H1 (cell line): ENCODE measurements around the gene SMIM1. TPM values are rescaled to one million over a fixed set of nuclear protein-coding genes. Genes with fewer than 3 reads are reported as not detected.

Experiments
- CTCF ChIA-PET: fragments of 300-600 bp; sonication (Branson Sonifier 250); formaldehyde crosslinking; loops from one replicate; lab custom pipeline; 2021; ENCODE audit not compliant: partially characterized antibody; lab: Charles Lee
- POLR2A ChIA-PET: fragments of 300-600 bp; sonication (Branson Sonifier 250); formaldehyde crosslinking; loops from one replicate; lab custom pipeline; 2021; ENCODE audit warnings: inconsistent platforms; ENCODE audit not compliant: partially characterized antibody; lab: Charles Lee
- DNase-seq, 2 experiments: peaks; one replicate each; pipeline versions ENCODE4 v3.0.0 to v3.0.0-alpha.2; 2010 to 2022; ENCODE audit warnings: low spot score in 2 of 2, low read depth in 1 of 2, mixed read lengths in 1 of 2
- FAIRE-seq: peaks from 2 replicates; lab custom pipeline; 2011; peaks lifted over from hg19 to GRCh38; lab: Jason Lieb, UNC
- H2AFZ ChIP-seq: 2 replicates; pipeline ENCODE4 v1.8.1; 2012; ENCODE audit warnings: low read length, inconsistent platforms
- H2AK5ac ChIP-seq: 2 replicates; pipeline ENCODE4 v1.6.1; 2013; ENCODE audit warnings: low read depth, low read length
- H2BK120ac ChIP-seq: replicated peaks from 2 replicates; pipeline ENCODE3; 2013; ENCODE audit warnings: low read depth, low read length, inconsistent platforms
- H2BK12ac ChIP-seq: 2 replicates; pipeline ENCODE4 v1.6.1; 2013; ENCODE audit warnings: low read depth, low read length
- H2BK15ac ChIP-seq: 2 replicates; pipeline ENCODE4 v1.6.1; 2013; ENCODE audit warnings: low read length
- H2BK20ac ChIP-seq: 2 replicates; pipeline ENCODE4 v1.6.1; 2013; ENCODE audit warnings: low read length
- H2BK5ac ChIP-seq: 2 replicates; pipeline ENCODE4 v1.6.1; 2013; ENCODE audit warnings: low read depth, low read length
- H3K14ac ChIP-seq: 2 replicates; pipeline ENCODE4 v1.6.1; 2013; ENCODE audit warnings: inconsistent platforms; ENCODE audit not compliant: insufficient read length
- H3K18ac ChIP-seq: 2 replicates; pipeline ENCODE4 v1.6.1; 2013; ENCODE audit warnings: low read length; ENCODE audit errors: extremely low read depth
- H3K23ac ChIP-seq: 2 replicates; pipeline ENCODE4 v1.6.1; 2013; ENCODE audit warnings: inconsistent platforms; ENCODE audit not compliant: insufficient read length
- H3K23me2 ChIP-seq: 2 replicates; pipeline ENCODE4 v1.6.1; 2013; ENCODE audit warnings: low read depth, low read length
- H3K27ac ChIP-seq: 2 replicates; pipeline ENCODE4 v1.6.1; 2011; ENCODE audit warnings: low read depth, low read length, inconsistent platforms
- H3K27me3 ChIP-seq, 4 experiments: replicated peaks in 1 of 4; 1 replicate in 1 of 4; 2 replicates in 3 of 4; pipeline versions ENCODE4 v1.6.1 to v1.8.1; 2011 to 2013; ENCODE audit warnings: low read length in 3 of 4, mild to moderate bottlenecking in 3 of 4, inconsistent platforms in 2 of 4, mixed read lengths in 2 of 4, moderate library complexity in 1 of 4; ENCODE audit not compliant: control insufficient read depth in 3 of 4, insufficient read depth in 3 of 4; ENCODE audit errors: extremely low read depth in 1 of 4
- H3K36me3 ChIP-seq, 4 experiments: 2 replicates each; pipeline versions ENCODE4 v1.6.1 to v1.8.1; 2011 to 2013; ENCODE audit warnings: mild to moderate bottlenecking in 4 of 4, low read length in 3 of 4, moderate library complexity in 2 of 4, control low read depth in 1 of 4, inconsistent platforms in 1 of 4; ENCODE audit not compliant: insufficient read depth in 4 of 4, control insufficient read depth in 2 of 4
- H3K4ac ChIP-seq: replicated peaks from 2 replicates; pipeline ENCODE3; 2013; ENCODE audit warnings: low read length, low read depth, mixed read lengths, inconsistent platforms; ENCODE audit not compliant: insufficient read length
- H3K4me1 ChIP-seq, 4 experiments: replicated peaks in 1 of 4; 1 replicate in 1 of 4; 2 replicates in 3 of 4; pipeline versions ENCODE4 v1.6.1 to v1.8.1; 2011 to 2013; ENCODE audit warnings: low read length in 3 of 4, inconsistent platforms in 2 of 4, mixed read lengths in 1 of 4; ENCODE audit not compliant: insufficient read depth in 4 of 4, control insufficient read depth in 3 of 4
- H3K4me2 ChIP-seq, 2 experiments: 2 replicates each; pipeline versions ENCODE4 v1.6.1 to v1.8.1; 2011 to 2013; ENCODE audit warnings: low read depth in 2 of 2, low read length in 2 of 2, control low read depth in 1 of 2, inconsistent platforms in 1 of 2, mild to moderate bottlenecking in 1 of 2; ENCODE audit not compliant: insufficient read depth in 1 of 2
- H3K4me3 ChIP-seq, 4 experiments: fragments of 200-600, 300-600 bp in 1 of 4; sonication (generic), shearing (Covaris generic), sonication (Bioruptor Twin) in 1 of 4; 2 replicates each; pipeline versions ENCODE4 v1.5.1 to v1.8.1; 2011 to 2016; ENCODE audit warnings: low read length in 4 of 4, low read depth in 3 of 4, control low read depth in 2 of 4, inconsistent platforms in 2 of 4, mild to moderate bottlenecking in 2 of 4, mixed read lengths in 1 of 4, moderate library complexity in 1 of 4; ENCODE audit not compliant: insufficient read depth in 2 of 4; ENCODE audit errors: extremely low read depth in 1 of 4
- H3K56ac ChIP-seq: replicated peaks from 2 replicates; pipeline ENCODE3; 2013; ENCODE audit warnings: low read depth, mild to moderate bottlenecking, mixed read lengths, low read length, inconsistent platforms; ENCODE audit not compliant: insufficient read length
- H3K79me1 ChIP-seq: 2 replicates; pipeline ENCODE4 v1.6.1; 2013; ENCODE audit warnings: low read depth, low read length, control low read depth
- H3K79me2 ChIP-seq, 2 experiments: 2 replicates each; pipeline versions ENCODE4 v1.6.1 to v1.8.1; 2012 to 2013; ENCODE audit warnings: low read length in 2 of 2, mild to moderate bottlenecking in 2 of 2, inconsistent platforms in 1 of 2; ENCODE audit not compliant: insufficient read depth in 2 of 2, control insufficient read depth in 1 of 2
- H3K9ac ChIP-seq, 4 experiments: replicated peaks in 1 of 4; 1 replicate in 1 of 4; 2 replicates in 3 of 4; pipeline versions ENCODE4 v1.6.1 to v1.8.1; 2011 to 2013; ENCODE audit warnings: low read depth in 3 of 4, low read length in 3 of 4, control low read depth in 2 of 4, mild to moderate bottlenecking in 2 of 4, moderate library complexity in 2 of 4, inconsistent platforms in 1 of 4; ENCODE audit errors: extremely low read depth in 1 of 4
- H3K9me3 ChIP-seq, 2 experiments: 2 replicates each; pipeline versions ENCODE4 v1.6.1 to v1.8.1; 2012 to 2013; ENCODE audit warnings: mild to moderate bottlenecking in 2 of 2, moderate library complexity in 2 of 2, control low read depth in 1 of 2, inconsistent platforms in 1 of 2, low read depth in 1 of 2, low read length in 1 of 2, mixed read lengths in 1 of 2; ENCODE audit not compliant: insufficient read depth in 2 of 2
- H4K20me1 ChIP-seq, 2 experiments: replicated peaks in 1 of 2; 2 replicates each; pipeline versions ENCODE3 to v1.8.1; 2011 to 2013; ENCODE audit warnings: inconsistent platforms in 2 of 2, low read length in 2 of 2, mild to moderate bottlenecking in 1 of 2; ENCODE audit not compliant: insufficient read depth in 2 of 2, control insufficient read depth in 1 of 2
- H4K5ac ChIP-seq: 2 replicates; pipeline ENCODE4 v1.6.1; 2013; ENCODE audit warnings: low read length, low read depth, mixed read lengths, inconsistent platforms; ENCODE audit not compliant: insufficient read length
- H4K8ac ChIP-seq: 2 replicates; pipeline ENCODE4 v1.8.0; 2013; ENCODE audit warnings: mild to moderate bottlenecking, moderate library complexity, low read length, inconsistent platforms; ENCODE audit not compliant: insufficient read depth; ENCODE audit errors: extremely low read depth
- H4K91ac ChIP-seq: replicated peaks from 2 replicates; pipeline ENCODE3; 2013; ENCODE audit warnings: low read length, mixed read lengths, inconsistent platforms; ENCODE audit not compliant: insufficient read length
- CBX8 ChIP-seq: fragments of 300-800, 300-1000 bp; sonication (generic); IDR thresholded peaks from 2 replicates; pipeline ENCODE4 v1.7.1; 2016; ENCODE audit warnings: low read depth, low read length, borderline replicate concordance
- EP300 ChIP-seq, 2 experiments: IDR thresholded peaks; 1 replicate in 1 of 2; 2 replicates in 1 of 2; pipeline ENCODE4 v1.6.1; 2011 to 2012; ENCODE audit warnings: low read depth in 2 of 2, low read length in 2 of 2, mild to moderate bottlenecking in 2 of 2, borderline replicate concordance in 1 of 2, inconsistent platforms in 1 of 2, moderate library complexity in 1 of 2
- GABPA ChIP-seq: IDR thresholded peaks from 2 replicates; pipeline ENCODE4 v1.6.1; 2011; ENCODE audit warnings: mild to moderate bottlenecking, low read length, moderate library complexity, borderline replicate concordance; ENCODE audit not compliant: insufficient read depth
- RXRA ChIP-seq: IDR thresholded peaks from 2 replicates; pipeline ENCODE4 v1.6.1; 2011; ENCODE audit warnings: low read depth, mild to moderate bottlenecking, low read length, moderate library complexity; ENCODE audit not compliant: insufficient read depth
- SP4 ChIP-seq: IDR thresholded peaks from 2 replicates; pipeline ENCODE4 v1.6.1; 2012; ENCODE audit warnings: low read length, inconsistent platforms
- SUZ12 ChIP-seq: fragments of 200-600 bp; sonication (generic); IDR thresholded peaks from 2 replicates; pipeline ENCODE4 v1.6.1; 2012; ENCODE audit warnings: mild to moderate bottlenecking, inconsistent platforms, low read length, moderate library complexity, mixed read lengths
- WGBS, 2 experiments: shearing (Covaris generic) in 1 of 2; methylation state at CpG; one replicate each; pipeline versions ENCODE4 v1.1.6 to v1.1.7; 2013 to 2015; ENCODE audit warnings: low lambda C conversion rate in 2 of 2, mixed read lengths in 2 of 2, inconsistent platforms in 1 of 2, low coverage in 1 of 2, missing lambda C conversion rate in 1 of 2; ENCODE audit not compliant: insufficient replicate concordance in 2 of 2, insufficient coverage in 1 of 2, insufficient read length in 1 of 2; ENCODE audit errors: extremely low coverage in 1 of 2, missing lambda C conversion rate in 1 of 2; 5-methylcytosine and 5-hydroxymethylcytosine counted together
- polyA plus RNA-seq, 7 experiments: library from polyadenylated mRNA; depleted of rRNA in 3 of 7; stranded (reverse) in 5 of 7; unstranded in 2 of 7; fragments of >200 nt in 5 of 7; fragments of 200-250 nt in 2 of 7; gene quantifications; 1 replicate in 5 of 7; 2 replicates in 1 of 7; 4 replicates in 1 of 7; pipeline versions ENCODE4 v1.2.1 to v1.2.3, GENCODE V29; 2011 to 2013; ENCODE audit warnings: missing spikeins in 2 of 7, mixed read lengths in 2 of 7
- total RNA-seq: library from RNA; stranded (reverse); fragmentation: NEBNext Ultra II Directional; extraction: Animal tissue kit (Norgen Biotek cat#: 25700); gene quantifications from 2 replicates; pipeline ENCODE4 v1.2.1, GENCODE V29; 2021

SMIM1 gene
- total and polyA plus RNA-seq, 2 of the 8 experiments (the other 6 are each of a cell fraction or from before 2014, with no cell fraction given) = 7.7 to 9.7 TPM

DNA sequence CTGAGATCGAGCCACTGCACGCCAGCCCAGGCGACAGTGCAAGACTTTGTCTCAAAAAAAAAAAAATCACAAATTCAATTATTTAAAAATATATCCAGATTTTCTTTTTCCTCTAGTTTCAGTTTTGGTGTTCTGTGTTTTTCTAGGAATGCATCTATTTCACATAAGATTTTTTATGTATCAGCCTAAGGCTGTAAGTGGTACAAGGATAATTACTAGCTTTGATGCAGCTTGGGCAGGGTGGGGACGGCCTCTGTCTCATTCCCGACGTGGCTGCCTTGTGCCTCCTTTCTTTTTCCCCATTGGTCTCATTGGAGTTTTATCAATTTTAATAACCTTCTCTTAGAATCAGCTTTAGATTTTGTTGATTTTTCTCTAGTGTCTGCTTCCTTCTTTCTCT, 13.4 kb upstream of the SMIM1 start:
- Histone ChIP-seq H2BK12ac (no peak overlapping the region), H4K91ac (no peak overlapping the region), H3K79me1 (no peaks in the 10 kb centered on the region), H3K4me1 (no peaks in the 10 kb centered on the region), H2BK15ac (no peak overlapping the region), H2BK5ac (no peak overlapping the region), H3K9me3 (0 out of 4 replicates have a peak, but pooled peaks cover 0 to 3% of the 10 kb centered on the region in 2 experiments), H2AFZ (no peak overlapping the region), H3K27ac (no peak overlapping the region), H3K14ac (no peak overlapping the region), H3K36me3 (no peaks in the 10 kb centered on the region), H3K56ac (no peak overlapping the region), H3K27me3 (peaks cover 0 to 2% (median 0%) of the 10 kb centered on the region in 4 experiments; a peak in 1 of 7 replicates), H3K4ac (no peak overlapping the region), H4K20me1 (no peaks in the 10 kb centered on the region), H3K18ac (no peak overlapping the region), H3K23ac (no peak overlapping the region), H2AK5ac (no peak overlapping the region), H3K4me3 (no peak overlapping the region), H3K23me2 (no peaks in the 10 kb centered on the region), H4K8ac (no peak overlapping the region), H2BK20ac (no peak overlapping the region), H3K9ac (no peak overlapping the region), H4K5ac (no peak overlapping the region), H3K79me2 (no peaks in the 10 kb centered on the region), H2BK120ac (no peak overlapping the region), H3K4me2 (no peak overlapping the region)
- no peak for FAIRE-seq
- 90% methylated on average over 6 of the region's 6 CpGs; no CpG with 5 or more reads in 1 of the 2 experiments for WGBS, 2 experiments
- no peak for DNase-seq
- ChIA-PET CTCF (interaction anchor here (0.8 to 4.2 kb wide), 9 partner anchors 9 to 241 kb away, joined by 3 to 15 read pairs (median 4); no protein-coding TSS in a partner anchor), POLR2A (interaction anchor here (1.2 to 2.9 kb wide), 3 partner anchors 10 to 60 kb away, joined by 3 to 10 read pairs (median 4); no protein-coding TSS in a partner anchor)
- no peak for TF ChIP-seq EP300 (IDR thresholded peaks at IDR 0.05; ENCODE audit: borderline replicate concordance in 1 of 2, low read depth in 2 of 2, low read length in 2 of 2)
- TF ChIP-seq SP4 = no peak
- TF ChIP-seq CBX8 = no peak
- TF ChIP-seq RXRA = no peak
- TF ChIP-seq SUZ12 = no peak
- TF ChIP-seq GABPA = no peak
